SK-N-SH (cell line): ENCODE data around the gene H1-8. TPM values are rescaled to one million over a fixed set of nuclear protein-coding genes. Genes with fewer than 3 reads are reported as not detected.

Experiments used
- CTCF ChIA-PET: fragments of 300-600, 350-600 bp; formaldehyde crosslinking; extraction: SDS; loops from one replicate; lab custom pipeline; 2021; lab: Yijun Ruan, JAX
- POLR2A ChIA-PET: fragments of 350-600 bp; sonication (Branson Sonifier 250); formaldehyde crosslinking; extraction: SDS; loops from one replicate; lab custom pipeline; 2020; ENCODE audit warnings: antibody characterized with exemption, inconsistent platforms; lab: Yijun Ruan, JAX
- DNase-seq: peaks from one replicate; pipeline ENCODE4 v3.0.0; 2012
- H2AFZ ChIP-seq: fragments of 200-600 bp; sonication (generic); 2 replicates; pipeline ENCODE4 v1.8.1; 2016; ENCODE audit warnings: antibody characterized with exemption, mild to moderate bottlenecking, low read depth
- H3F3A ChIP-seq: fragments of 200-600 bp; sonication (generic); replicated peaks from 2 replicates; pipeline ENCODE3; 2016; ENCODE audit warnings: antibody characterized with exemption, mild to moderate bottlenecking; ENCODE audit not compliant: insufficient read depth
- H3K27ac ChIP-seq, 2 experiments: fragments of 200-500 bp in 1 of 2; fragments of 200-600 bp in 1 of 2; sonication (Bioruptor generic) in 1 of 2; sonication (generic), shearing (Covaris generic) in 1 of 2; 2 replicates each; pipeline versions ENCODE4 v1.5.1 to v1.6.1; 2014 to 2016; ENCODE audit warnings: low read depth in 2 of 2, inconsistent platforms in 1 of 2, low read length in 1 of 2, mild to moderate bottlenecking in 1 of 2, mixed read lengths in 1 of 2
- H3K27me3 ChIP-seq: fragments of 200-600 bp; sonication (generic), shearing (Covaris generic); 2 replicates; pipeline ENCODE4 v1.6.1; 2016; ENCODE audit warnings: mixed run types; ENCODE audit not compliant: insufficient read depth
- H3K36me3 ChIP-seq, 2 experiments: fragments of 200-500 bp in 1 of 2; fragments of 200-600 bp in 1 of 2; sonication (Bioruptor generic) in 1 of 2; sonication (generic) in 1 of 2; replicated peaks in 1 of 2; 2 replicates each; pipeline versions ENCODE3 to v1.5.1; 2014 to 2016; ENCODE audit warnings: low read length in 1 of 2, mild to moderate bottlenecking in 1 of 2; ENCODE audit not compliant: insufficient read depth in 2 of 2, control insufficient read depth in 1 of 2
- H3K4me1 ChIP-seq, 2 experiments: fragments of 200-500 bp in 1 of 2; fragments of 200-600 bp in 1 of 2; sonication (Bioruptor generic) in 1 of 2; sonication (generic), shearing (Covaris generic) in 1 of 2; 2 replicates each; pipeline versions ENCODE4 v1.5.1 to v1.6.1; 2014 to 2016; ENCODE audit warnings: low read depth in 1 of 2, low read length in 1 of 2, mixed run types in 1 of 2; ENCODE audit not compliant: insufficient read depth in 2 of 2, control insufficient read depth in 1 of 2
- H3K4me2 ChIP-seq: fragments of 200-600 bp; sonication (generic), shearing (Covaris generic); 2 replicates; pipeline ENCODE4 v1.6.1; 2017; ENCODE audit warnings: mixed run types
- H3K4me3 ChIP-seq, 2 experiments: fragments of 200-500 bp in 1 of 2; fragments of 200-600 bp in 1 of 2; sonication (Bioruptor generic) in 1 of 2; sonication (generic), shearing (Covaris generic) in 1 of 2; 2 replicates each; pipeline versions ENCODE4 v1.5.1 to v1.8.1; 2014 to 2016; ENCODE audit warnings: low read depth in 2 of 2, inconsistent platforms in 1 of 2, low read length in 1 of 2, mild to moderate bottlenecking in 1 of 2, mixed read lengths in 1 of 2, moderate library complexity in 1 of 2
- H3K79me2 ChIP-seq: fragments of 200-600 bp; sonication (generic); 2 replicates; pipeline ENCODE4 v1.8.1; 2017; ENCODE audit warnings: mild to moderate bottlenecking; ENCODE audit not compliant: insufficient read depth
- H3K9ac ChIP-seq: fragments of 200-600 bp; sonication (generic); 2 replicates; pipeline ENCODE4 v1.6.1; 2017; ENCODE audit warnings: mixed run types
- H3K9me2 ChIP-seq: fragments of 200-600 bp; sonication (generic); 2 replicates; pipeline ENCODE4 v1.6.1; 2017; ENCODE audit warnings: mixed run types
- H3K9me3 ChIP-seq: fragments of 200-600 bp; sonication (generic); 2 replicates; pipeline ENCODE4 v1.6.1; 2017; ENCODE audit warnings: mixed run types, mild to moderate bottlenecking, moderate library complexity
- H4K20me1 ChIP-seq: fragments of 200-600 bp; sonication (generic); 2 replicates; pipeline ENCODE4 v1.6.1; 2017; ENCODE audit warnings: mild to moderate bottlenecking, mixed run types; ENCODE audit not compliant: insufficient read depth
- CHD2 ChIP-seq: fragments of 150-350 bp; IDR thresholded peaks from 2 replicates; pipeline ENCODE4 v1.6.1; 2018; ENCODE audit warnings: low read length; ENCODE audit not compliant: partially characterized antibody
- EP300 ChIP-seq, 2 experiments: IDR thresholded peaks; 2 replicates each; pipeline versions ENCODE4 v1.4.0 to v1.6.1; 2012; ENCODE audit warnings: borderline replicate concordance in 1 of 2, low read depth in 1 of 2, low read length in 1 of 2
- FOSL2 ChIP-seq: IDR thresholded peaks from 2 replicates; pipeline ENCODE4 v1.4.0; 2012; ENCODE audit warnings: low read depth, mild to moderate bottlenecking, moderate library complexity, borderline replicate concordance
- FOXJ3 ChIP-seq: sonication (generic); formaldehyde crosslinking; IDR thresholded peaks from 2 replicates; pipeline ENCODE4 v1.5.1; 2020; ENCODE audit warnings: mild to moderate bottlenecking, missing genetic modification reagents
- FOXM1 ChIP-seq: IDR thresholded peaks from 2 replicates; pipeline ENCODE4 v1.4.0; 2012; ENCODE audit warnings: low read depth, mild to moderate bottlenecking
- GATA2 ChIP-seq: sonication (generic); formaldehyde crosslinking; IDR thresholded peaks from 2 replicates; pipeline ENCODE4 v1.5.0; 2020; ENCODE audit warnings: mild to moderate bottlenecking, missing genetic modification reagents
- IRF3 ChIP-seq: fragments of 150-350 bp; IDR thresholded peaks from 2 replicates; pipeline ENCODE4 v1.6.1; 2016; ENCODE audit warnings: mild to moderate bottlenecking, low read depth, low read length
- JUND ChIP-seq: IDR thresholded peaks from 2 replicates; pipeline ENCODE4 v1.4.0; 2012
- MAX ChIP-seq: IDR thresholded peaks from 2 replicates; pipeline ENCODE4 v1.4.0; 2012; ENCODE audit warnings: low read depth
- MEF2A ChIP-seq: IDR thresholded peaks from 2 replicates; pipeline ENCODE4 v1.4.0; 2012; ENCODE audit warnings: low read depth, borderline replicate concordance
- MXI1 ChIP-seq: IDR thresholded peaks from 2 replicates; pipeline ENCODE4 v1.6.1; 2012; ENCODE audit warnings: mild to moderate bottlenecking, low read depth, low read length, improper control_type of control experiment
- NFIC ChIP-seq: IDR thresholded peaks from 2 replicates; pipeline ENCODE4 v1.4.0; 2012; ENCODE audit warnings: borderline replicate concordance
- NRF1 ChIP-seq: IDR thresholded peaks from 2 replicates; pipeline ENCODE4 v1.6.1; 2012; ENCODE audit warnings: low read depth, mild to moderate bottlenecking, low read length
- POLR2AphosphoS5 ChIP-seq: IDR thresholded peaks from 2 replicates; pipeline ENCODE4 v1.6.1; 2012; ENCODE audit warnings: low read depth, low read length
- RCOR1 ChIP-seq: fragments of 150-350 bp; IDR thresholded peaks from 2 replicates; pipeline ENCODE4 v1.6.1; 2017; ENCODE audit warnings: antibody characterized with exemption, low read length
- RXRA ChIP-seq: IDR thresholded peaks from 2 replicates; pipeline ENCODE4 v1.4.0; 2012; ENCODE audit warnings: low read depth, mild to moderate bottlenecking, borderline replicate concordance
- SIN3A ChIP-seq: IDR thresholded peaks from 2 replicates; pipeline ENCODE4 v1.6.1; 2012; ENCODE audit warnings: low read depth, mild to moderate bottlenecking, low read length, moderate library complexity, borderline replicate concordance
- TAF1 ChIP-seq: IDR thresholded peaks from 2 replicates; pipeline ENCODE4 v1.6.1; 2012; ENCODE audit warnings: low read depth, mild to moderate bottlenecking, low read length, moderate library complexity, borderline replicate concordance
- TCF12 ChIP-seq: IDR thresholded peaks from 2 replicates; pipeline ENCODE4 v1.4.0; 2012
- TEAD4 ChIP-seq: IDR thresholded peaks from 2 replicates; pipeline ENCODE4 v1.4.0; 2012; ENCODE audit warnings: mild to moderate bottlenecking, borderline replicate concordance; ENCODE audit not compliant: insufficient read depth
- USF1 ChIP-seq: IDR thresholded peaks from 2 replicates; pipeline ENCODE4 v1.4.0; 2012; ENCODE audit warnings: low read depth, borderline replicate concordance
- USF2 ChIP-seq: fragments of 150-350 bp; IDR thresholded peaks from 2 replicates; pipeline ENCODE4 v1.6.1; 2017; ENCODE audit warnings: antibody characterized with exemption, low read length, low read depth, borderline replicate concordance
- WGBS: methylation state at CpG from one replicate; pipeline ENCODE4 v1.1.6; 2017; ENCODE audit warnings: low lambda C conversion rate; 5-methylcytosine and 5-hydroxymethylcytosine counted together
- polyA plus RNA-seq, 3 experiments: library from polyadenylated mRNA; depleted of rRNA; stranded (reverse); fragments of >200 nt; gene quantifications; 2 replicates each; pipeline ENCODE4 v1.2.3, GENCODE V29; 2012

H1-8 gene
- polyA plus RNA-seq, 1 of the 3 experiments (the other 2 are of a cell fraction), result not detected

GRCh38 chr3:129535075-129535474 is 7.9 kb upstream of the H1-8 start:
- Histone ChIP-seq H3K9ac (no peak overlapping the region), H3K27ac (no peak overlapping the region), H3F3A (no peaks in the 10 kb centered on the region), H3K27me3 (no peaks in the 10 kb centered on the region), H3K4me1 (no peaks in the 10 kb centered on the region; a peak in 1 of 4 replicates), H4K20me1 (no peaks in the 10 kb centered on the region), H3K79me2 (no peaks in the 10 kb centered on the region), H3K36me3 (no peaks in the 10 kb centered on the region), H3K4me3 (no peak overlapping the region), H3K9me3 (no peaks in the 10 kb centered on the region), H2AFZ (no peak overlapping the region), H3K9me2 (no peaks in the 10 kb centered on the region), H3K4me2 (no peak overlapping the region)
- CTCF ChIA-PET, result interaction anchor here (1.4 kb wide), 3 partner anchors 15 to 45 kb away, joined by 3 to 8 read pairs (median 4); no protein-coding TSS in a partner anchor
- DNase-seq, result no peak
- no CpG with 5 or more reads among the region's 1 CpG for WGBS
- TF ChIP-seq USF1, result no peak
- no peak for TF ChIP-seq NRF1
- TF ChIP-seq TEAD4, result no peak
- no peak for TF ChIP-seq POLR2AphosphoS5
- TF ChIP-seq TAF1, result no peak
- no peak for TF ChIP-seq TCF12
- TF ChIP-seq MEF2A, result no peak
- TF ChIP-seq CHD2, result no peak
- TF ChIP-seq FOXM1, result no peak
- no peak for TF ChIP-seq IRF3
- TF ChIP-seq USF2, result no peak
- TF ChIP-seq MAX, result no peak
- no peak for TF ChIP-seq RCOR1
- no peak for TF ChIP-seq FOXJ3
- no peak for TF ChIP-seq JUND
- POLR2A ChIA-PET, result no interaction called here

- Histone ChIP-seq H3K27me3 (no peaks in the 10 kb centered on the region), H3K4me2 (no peak overlapping the region), H3F3A (no peaks in the 10 kb centered on the region), H4K20me1 (no peaks in the 10 kb centered on the region), H3K4me1 (no peaks in the 10 kb centered on the region; a peak in 1 of 4 replicates), H3K4me3 (no peak overlapping the region), H3K79me2 (no peaks in the 10 kb centered on the region), H3K36me3 (no peaks in the 10 kb centered on the region), H2AFZ (no peak overlapping the region), H3K9me2 (no peaks in the 10 kb centered on the region), H3K27ac (no peak overlapping the region), H3K9me3 (no peaks in the 10 kb centered on the region), H3K9ac (no peak overlapping the region)
- ChIA-PET POLR2A (no interaction called here), CTCF (no interaction called here)
- WGBS, result 74% methylated on average over 2 of the region's 2 CpGs
- no peak for DNase-seq
- TF ChIP-seq RXRA, result no peak
- TF ChIP-seq GATA2 (CRISPR knock-in tag), result no peak
- no peak for TF ChIP-seq MEF2A
- TF ChIP-seq USF1, result no peak
- no peak for TF ChIP-seq FOSL2
- no peak for TF ChIP-seq POLR2AphosphoS5
- TF ChIP-seq NFIC, result no peak
- TF ChIP-seq SIN3A, result no peak
- TF ChIP-seq FOXJ3, result no peak
- TF ChIP-seq MXI1, result no peak
- no peak for TF ChIP-seq EP300 (IDR thresholded peaks at IDR 0.05; ENCODE audit: borderline replicate concordance in 1 of 2, low read depth in 1 of 2, low read length in 1 of 2)
- TF ChIP-seq FOXM1, result no peak
These were observed 6.7 kb upstream of the H1-8 start for GRCh38 chr3:129536374-129536667.
